Hepatic stellate cell (primary cell): ENCODE measurements around the gene PTPN5.

Experiments
- DNase-seq: peaks from one replicate; pipeline ENCODE4 v3.0.0; 2011; ENCODE audit warnings: low spot score

The PTPN5 gene

GRCh38 chr11:18739685-18740084, 51.9 kb downstream of the PTPN5 start:
- no peak for DNase-seq

- DNase-seq, result no peak
Observed at GRCh38 chr11:18737642-18738041, 54.0 kb downstream of the PTPN5 start.

GRCh38 chr11:18736590-18737148, 54.9 kb downstream of the PTPN5 start:
- DNase-seq, result no peak

GRCh38 chr11:18733202-18733601, 58.4 kb downstream of the PTPN5 start:
- DNase-seq, result no peak

- DNase-seq, result peak; percentile 74
Observed at GRCh38 chr11:18731949-18732821, 59.4 kb downstream of the PTPN5 start.

- DNase-seq, result no peak
Observed at GRCh38 chr11:18731441-18731840, 60.2 kb downstream of the PTPN5 start.

- no peak for DNase-seq
Observed at GRCh38 chr11:18730020-18730419, 61.6 kb downstream of the PTPN5 start.

- no peak for DNase-seq
Observed at GRCh38 chr11:18729426-18729825, 62.2 kb downstream of the PTPN5 start.

- DNase-seq, result no peak
Observed at GRCh38 chr11:18728658-18729057, 62.9 kb downstream of the PTPN5 start.

- peak; percentile 70 for DNase-seq
Observed at GRCh38 chr11:18727479-18728236, 63.9 kb downstream of the PTPN5 start.

GRCh38 chr11:18726040-18726439, 65.6 kb downstream of the PTPN5 start, which contains the start of gene IGSF22:
Gene IGSF22 (minus strand): TSS chr11:18726188. CDS start chr11:18724236, 1,952 bp downstream.
- DNase-seq, result no peak

- no peak for DNase-seq
Observed at GRCh38 chr11:18723991-18724390, 67.6 kb downstream of the PTPN5 start.

- DNase-seq, result no peak
Observed at GRCh38 chr11:18722293-18722637, 69.3 kb downstream of the PTPN5 start.

- peak; percentile 67 for DNase-seq
Observed at GRCh38 chr11:18721561-18722292, 69.9 kb downstream of the PTPN5 start.

GRCh38 chr11:18720808-18721560, 70.6 kb downstream of the PTPN5 start:
- peak; percentile 67 for DNase-seq

GRCh38 chr11:18720091-18720807, 71.3 kb downstream of the PTPN5 start:
- DNase-seq, result no peak

- no peak for DNase-seq
Observed at GRCh38 chr11:18715476-18715875, 76.1 kb downstream of the PTPN5 start.

GRCh38 chr11:18714443-18714780, 77.2 kb downstream of the PTPN5 start:
- DNase-seq, result no peak

- DNase-seq, result no peak
Observed at GRCh38 chr11:18713646-18714442, 77.8 kb downstream of the PTPN5 start.

- no peak for DNase-seq
Observed at GRCh38 chr11:18710545-18710944, 81.1 kb downstream of the PTPN5 start.
